A172 (cell line): ENCODE data around the gene GCLC. TPM values are rescaled to one million over a fixed set of nuclear protein-coding genes. Genes with fewer than 3 reads are reported as not detected.
"Not testable (repeated sequence)": the region's sequence is repeated elsewhere in the genome, so short reads cannot be mapped to it uniquely, and the experiment has no call there.

Experiments used
- DNase-seq: peaks from one replicate; pipeline ENCODE4 v3.0.0-alpha.2; 2015; ENCODE audit warnings: low spot score
- total RNA-seq: library from RNA; depleted of rRNA; stranded (reverse); fragments of >200 nt; shearing (Covaris generic); gene quantifications from 2 replicates; pipeline ENCODE4 v1.2.3, GENCODE V29; 2014

The GCLC gene
- total RNA-seq, 1 experiment from 2014 or later = 14.7 TPM

GRCh38 chr6:53494076-53494475 is 50.8 kb downstream of the GCLC start:
- no peak for DNase-seq

- no peak for DNase-seq
Observed at GRCh38 chr6:53493635-53494025, 51.3 kb downstream of the GCLC start.

- peak; percentile 47 for DNase-seq
Observed at GRCh38 chr6:53492860-53493634, 51.9 kb downstream of the GCLC start.

- DNase-seq = no peak
Observed at GRCh38 chr6:53487080-53487479, 57.8 kb downstream of the GCLC start.

- DNase-seq = no peak
Observed at GRCh38 chr6:53486679-53487078, 58.2 kb downstream of the GCLC start.

- DNase-seq = peak; percentile 60
Observed at GRCh38 chr6:53484476-53485280, 60.2 kb downstream of the GCLC start.

- peak; percentile 28 for DNase-seq
Observed at GRCh38 chr6:53483423-53484353, 61.2 kb downstream of the GCLC start.

GRCh38 chr6:53481323-53481722 is 63.6 kb downstream of the GCLC start:
- no peak for DNase-seq

GRCh38 chr6:53480774-53481173 is 64.1 kb downstream of the GCLC start:
- not testable (repeated sequence) for DNase-seq

- no peak for DNase-seq
Observed at GRCh38 chr6:53479871-53480270, 65.0 kb downstream of the GCLC start.

- DNase-seq = no peak
Observed at GRCh38 chr6:53476964-53477363, 67.9 kb downstream of the GCLC start.

- DNase-seq = no peak
Observed at GRCh38 chr6:53474010-53474409, 70.9 kb downstream of the GCLC start.

- no peak for DNase-seq
Observed at GRCh38 chr6:53469163-53469562, 75.7 kb downstream of the GCLC start.

- no peak for DNase-seq
Observed at GRCh38 chr6:53466257-53466656, 78.6 kb downstream of the GCLC start.

GRCh38 chr6:53465732-53466131 is 79.2 kb downstream of the GCLC start:
- no peak for DNase-seq

GRCh38 chr6:53464927-53465460 is 79.9 kb downstream of the GCLC start:
- DNase-seq = no peak

- DNase-seq = no peak
Observed at GRCh38 chr6:53464483-53464882, 80.4 kb downstream of the GCLC start.

- DNase-seq = no peak
Observed at GRCh38 chr6:53461696-53462095, 83.2 kb downstream of the GCLC start.

GRCh38 chr6:53461041-53461656 is 83.8 kb downstream of the GCLC start:
- no peak for DNase-seq

- no peak for DNase-seq
Observed at GRCh38 chr6:53458105-53458866, 86.6 kb downstream of the GCLC start.
